ENCODE measurements around the gene UBE2O.

DNA sequence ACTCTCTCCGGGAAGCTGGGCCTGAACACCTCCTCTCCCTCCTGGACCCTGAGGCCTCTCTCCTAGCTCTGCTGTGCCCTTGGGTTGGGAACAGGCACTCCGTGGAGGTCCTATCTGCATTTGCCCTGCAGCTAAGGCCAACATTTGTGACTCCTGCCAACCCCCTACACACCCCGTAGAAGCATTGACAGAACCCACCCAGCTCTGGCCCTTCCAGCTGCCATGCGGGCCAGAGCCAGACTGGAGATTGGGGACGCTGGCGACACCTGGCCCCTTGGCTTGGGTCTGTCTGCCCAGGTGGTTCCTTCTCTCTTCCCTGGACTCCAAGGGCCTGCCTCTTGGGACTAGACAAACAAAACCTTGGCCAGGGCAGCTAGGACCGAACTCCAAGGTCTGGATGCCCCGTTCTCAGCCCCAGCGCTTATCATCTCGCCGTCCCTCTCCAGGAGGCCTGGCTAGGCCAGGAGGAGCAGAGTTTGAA is 48.9 kb upstream of the UBE2O start:
- TF ChIP-seq, protein P1, sequence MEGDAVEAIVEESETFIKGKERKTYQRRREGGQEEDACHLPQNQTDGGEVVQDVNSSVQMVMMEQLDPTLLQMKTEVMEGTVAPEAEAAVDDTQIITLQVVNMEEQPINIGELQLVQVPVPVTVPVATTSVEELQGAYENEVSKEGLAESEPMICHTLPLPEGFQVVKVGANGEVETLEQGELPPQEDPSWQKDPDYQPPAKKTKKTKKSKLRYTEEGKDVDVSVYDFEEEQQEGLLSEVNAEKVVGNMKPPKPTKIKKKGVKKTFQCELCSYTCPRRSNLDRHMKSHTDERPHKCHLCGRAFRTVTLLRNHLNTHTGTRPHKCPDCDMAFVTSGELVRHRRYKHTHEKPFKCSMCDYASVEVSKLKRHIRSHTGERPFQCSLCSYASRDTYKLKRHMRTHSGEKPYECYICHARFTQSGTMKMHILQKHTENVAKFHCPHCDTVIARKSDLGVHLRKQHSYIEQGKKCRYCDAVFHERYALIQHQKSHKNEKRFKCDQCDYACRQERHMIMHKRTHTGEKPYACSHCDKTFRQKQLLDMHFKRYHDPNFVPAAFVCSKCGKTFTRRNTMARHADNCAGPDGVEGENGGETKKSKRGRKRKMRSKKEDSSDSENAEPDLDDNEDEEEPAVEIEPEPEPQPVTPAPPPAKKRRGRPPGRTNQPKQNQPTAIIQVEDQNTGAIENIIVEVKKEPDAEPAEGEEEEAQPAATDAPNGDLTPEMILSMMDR (IDR thresholded peaks at IDR 0.05) = no peak
- no peak for TF ChIP-seq POLR2A (IDR thresholded peaks at IDR 0.05)
- TF ChIP-seq EP300 (IDR thresholded peaks at IDR 0.05) = no peak

All from ovary (tissue), 3 donors.